HG03439 (cell line): ENCODE results near the gene PLA2G4A.

Experiments
- ATAC-seq: cut with Tn5 transposase; IDR thresholded peaks from one replicate; pipeline ENCODE4 v1.9.1; 2021; ENCODE audit warnings: mild to moderate bottlenecking, moderate library complexity; ENCODE audit not compliant: unreplicated experiment

Gene PLA2G4A

DNA sequence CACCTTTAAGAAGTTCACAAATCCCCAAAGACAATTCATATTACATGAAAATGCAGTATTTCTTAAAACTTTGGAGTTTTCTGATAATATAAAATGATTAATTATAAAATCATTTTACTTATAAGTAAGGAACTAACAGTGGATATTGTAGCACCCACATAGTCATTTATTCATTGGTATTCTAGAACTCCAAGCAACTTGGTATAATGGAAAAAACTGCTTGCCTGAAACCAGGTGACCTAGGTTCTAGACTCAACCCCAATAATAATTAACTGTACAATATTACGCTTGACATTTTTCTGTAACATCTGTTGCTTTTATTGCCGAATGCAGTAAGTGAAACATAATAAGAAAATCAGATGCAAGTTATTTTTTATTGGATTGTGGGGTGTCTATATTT is 2.4 kb downstream of the PLA2G4A start:
- ATAC-seq = no peak

DNA sequence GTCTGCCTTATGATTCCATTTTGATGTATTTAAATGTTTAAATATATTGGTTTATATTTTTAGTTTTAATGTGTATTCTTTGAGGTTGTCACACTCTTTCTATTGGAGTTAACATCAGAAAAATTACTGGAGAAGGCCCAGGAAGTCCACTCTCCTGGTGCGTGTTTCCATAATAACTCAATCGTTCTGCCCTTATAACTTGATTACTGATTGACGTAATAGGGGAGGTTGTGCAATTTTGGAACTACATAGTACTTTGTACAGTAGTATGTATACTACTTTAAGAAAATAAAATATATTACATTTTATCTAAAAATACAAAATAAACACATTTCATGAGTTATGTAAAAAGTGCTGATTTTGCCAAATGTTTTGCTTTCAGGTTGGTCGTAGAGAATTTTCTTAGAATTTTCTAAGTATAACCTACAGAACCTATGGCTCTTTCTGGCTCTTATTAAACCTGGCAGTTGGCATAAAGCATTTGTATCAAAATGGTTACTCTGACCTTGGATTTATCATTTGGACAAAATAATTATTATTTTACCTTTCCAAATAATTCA is 5.7 kb downstream of the PLA2G4A start:
- no peak for ATAC-seq

DNA sequence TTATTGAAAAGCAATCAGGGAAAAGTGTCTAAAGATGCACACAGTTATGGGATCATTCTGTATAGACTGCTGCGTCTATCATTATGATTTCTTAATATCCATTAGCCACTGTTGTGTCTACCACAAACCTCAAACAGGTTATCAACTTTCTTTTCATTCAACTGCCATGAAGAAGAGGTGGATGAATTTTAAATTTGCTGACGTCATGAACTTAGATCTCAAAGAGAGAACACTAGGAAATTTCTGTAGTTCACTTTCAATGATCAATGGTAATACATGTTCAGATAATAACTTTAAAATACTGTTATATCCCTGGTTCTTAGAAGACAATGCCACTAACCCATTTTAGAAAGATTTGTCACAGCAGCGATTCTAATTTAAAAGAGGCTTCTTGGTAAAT is 6.7 kb downstream of the PLA2G4A start:
- no peak for ATAC-seq

DNA sequence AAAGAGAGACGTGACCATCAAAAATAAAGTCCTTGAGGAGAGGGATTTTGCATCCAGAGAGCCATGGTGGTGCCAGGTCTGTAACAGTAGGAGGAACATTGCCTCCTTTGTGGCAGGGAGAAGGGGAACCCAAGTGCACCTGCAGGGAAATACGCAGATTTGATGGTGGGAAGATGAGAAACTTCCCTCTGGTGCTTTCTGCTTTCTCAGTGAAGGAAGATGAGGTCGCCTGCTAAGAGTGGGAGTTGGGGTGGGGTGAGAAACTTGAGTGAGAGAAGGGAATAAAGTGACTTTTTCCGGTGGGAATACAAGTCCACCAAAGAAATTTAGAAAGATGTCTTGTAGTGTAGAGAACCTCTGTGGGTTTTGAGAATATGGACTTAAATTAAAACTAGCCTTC is 9.1 kb downstream of the PLA2G4A start:
- ATAC-seq = no peak

DNA sequence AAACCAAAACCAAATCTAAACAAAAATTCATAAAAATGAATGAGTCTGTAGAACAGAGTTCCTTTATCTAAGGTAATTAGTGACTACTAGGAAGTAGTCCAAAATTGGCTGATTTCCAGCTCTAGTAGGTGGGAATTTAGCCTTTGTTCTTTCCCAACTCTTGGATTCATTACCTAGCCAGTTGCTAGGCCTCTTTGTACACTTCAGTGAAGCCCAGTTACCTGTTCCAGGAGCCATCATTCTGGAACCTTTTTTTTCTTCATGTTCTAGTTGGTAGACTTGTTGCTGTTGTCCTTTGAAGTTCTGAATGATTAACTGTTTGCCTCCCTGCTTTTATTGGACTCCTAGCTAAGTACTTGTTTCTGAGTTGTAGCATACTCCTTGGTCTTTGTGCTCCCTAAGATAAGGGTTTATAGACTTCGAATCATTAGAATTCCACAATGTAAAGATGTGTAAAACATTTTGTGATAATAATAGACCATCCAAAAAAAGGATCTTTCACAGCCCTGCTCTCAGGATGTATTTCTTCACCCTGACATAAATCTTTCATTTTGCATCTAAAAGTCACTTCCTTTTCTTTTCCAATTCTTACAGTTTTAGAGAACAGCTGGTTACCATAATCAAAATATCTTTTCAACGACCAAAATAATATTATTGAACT is 9.8 kb downstream of the PLA2G4A start:
- no peak for ATAC-seq

DNA sequence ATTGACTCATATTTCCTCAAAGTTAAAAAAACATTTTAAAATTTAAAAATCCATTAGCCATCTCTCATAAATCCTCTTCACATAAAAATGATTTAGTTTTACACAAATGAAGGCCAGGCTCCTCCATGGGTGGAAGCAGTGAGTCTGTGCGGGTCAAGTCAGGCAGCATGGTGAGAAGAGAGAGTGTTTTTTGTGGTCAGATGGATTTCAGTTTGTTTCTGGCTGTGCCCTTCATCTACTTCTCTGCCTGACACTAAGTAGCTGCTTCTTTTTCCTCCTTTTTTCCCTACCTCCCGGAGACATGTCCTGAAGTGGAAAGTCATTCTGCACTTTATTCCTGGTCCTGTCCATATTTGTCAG is 10.3 kb downstream of the PLA2G4A start:
- no peak for ATAC-seq

DNA sequence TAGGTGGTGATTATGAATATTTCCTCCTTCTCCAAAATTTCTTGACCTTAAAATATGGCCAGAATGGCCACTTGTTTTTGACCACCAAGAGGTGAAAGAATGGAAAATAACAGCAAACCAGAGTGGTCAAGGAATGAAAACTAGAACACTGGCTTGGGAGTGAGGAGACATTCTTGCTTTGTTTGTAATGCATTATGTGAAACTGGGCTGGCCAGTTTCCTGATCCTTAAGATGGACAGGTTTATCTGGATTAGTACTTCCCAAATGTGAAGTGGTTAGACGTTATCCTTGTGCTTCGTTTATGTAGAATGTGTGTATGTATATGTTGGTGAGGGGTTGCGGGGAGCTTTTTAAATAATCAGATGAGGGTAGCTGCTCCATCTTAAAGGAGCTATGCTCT is 12.8 kb downstream of the PLA2G4A start:
- no peak for ATAC-seq

DNA sequence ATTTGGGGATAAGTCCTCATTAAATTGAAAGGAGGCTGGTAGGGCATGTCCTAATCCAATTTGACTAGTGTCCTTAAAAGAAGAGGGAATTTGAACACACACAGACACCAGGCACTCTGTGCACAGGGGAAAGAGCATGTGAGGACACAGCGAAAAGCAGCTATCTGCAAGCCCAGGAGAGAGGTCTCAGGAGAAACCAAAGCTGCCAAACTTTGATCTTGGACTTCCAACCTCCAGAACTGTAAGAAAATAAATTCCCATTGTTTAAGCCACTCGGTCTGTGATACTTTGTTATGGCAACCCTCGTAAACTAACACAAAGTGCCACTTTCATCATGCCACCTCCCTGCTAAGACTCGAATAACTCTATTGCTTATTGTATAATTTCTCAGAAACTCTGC is 13.8 kb downstream of the PLA2G4A start:
- ATAC-seq = no peak

DNA sequence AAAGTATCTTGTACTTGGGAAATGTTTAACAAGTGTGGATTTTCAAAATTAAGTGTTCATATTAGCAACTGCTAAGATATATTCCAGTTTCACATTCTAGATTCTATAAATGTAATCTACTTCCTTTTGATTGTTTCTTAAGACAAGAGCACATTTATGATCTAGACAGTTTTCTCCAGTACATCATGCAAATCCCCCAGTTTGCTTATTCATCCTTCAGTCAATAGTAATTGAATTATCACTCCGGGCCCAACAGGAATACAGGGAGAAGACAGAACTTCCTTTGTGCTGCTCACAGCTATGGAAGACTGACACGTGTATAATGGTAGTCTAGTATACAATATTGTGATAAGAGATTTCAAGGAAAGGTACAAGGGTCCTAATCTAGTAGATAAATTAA is 14.5 kb downstream of the PLA2G4A start:
- ATAC-seq = no peak

DNA sequence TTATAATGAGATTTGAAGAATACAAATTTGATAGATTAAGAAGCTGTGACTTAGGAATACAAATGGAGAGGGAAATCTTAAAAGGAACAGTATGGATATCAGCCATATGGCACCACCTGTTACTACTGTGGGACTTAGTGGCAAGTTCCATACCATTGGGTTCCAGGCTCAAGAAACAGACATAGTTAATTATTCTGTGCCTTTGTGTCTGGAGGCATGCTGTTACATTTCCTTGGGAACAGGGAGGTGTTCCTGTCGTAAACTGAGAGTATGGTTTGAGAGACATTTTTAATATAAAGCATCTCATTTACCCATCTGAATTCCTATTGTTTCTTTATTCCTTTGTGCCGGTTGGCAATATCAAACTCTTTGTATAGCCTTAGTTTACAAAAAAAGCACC is 15.2 kb downstream of the PLA2G4A start:
- ATAC-seq = no peak

DNA sequence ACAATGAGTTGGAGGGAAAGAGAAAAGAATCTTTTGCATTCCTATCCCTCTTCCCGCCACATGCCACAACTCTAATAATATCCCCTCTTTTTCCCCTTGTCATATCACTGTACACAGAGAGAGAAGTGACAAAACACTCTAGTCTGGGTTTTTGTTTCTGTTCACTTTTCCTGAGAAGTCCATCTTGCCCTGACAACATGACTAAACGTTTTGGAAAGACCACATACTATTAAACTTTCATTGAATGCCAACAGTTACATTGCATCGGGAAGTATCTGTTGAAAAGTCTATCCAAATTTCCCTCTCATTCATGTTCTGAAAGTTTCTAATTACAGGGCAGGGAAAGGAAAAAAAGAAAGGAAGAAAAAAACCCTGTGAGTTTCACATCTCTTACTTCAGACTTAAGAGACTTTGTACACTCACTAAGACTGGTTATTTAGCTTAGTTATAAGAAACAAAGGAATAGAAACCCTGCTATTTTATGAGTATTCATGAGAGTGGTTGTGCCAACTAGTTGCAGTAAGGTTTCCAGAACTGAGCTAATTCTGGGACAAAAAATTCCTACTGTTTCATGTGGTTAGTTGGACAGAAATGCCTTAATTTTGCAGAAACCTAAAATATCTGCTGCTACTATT is 16.9 kb downstream of the PLA2G4A start:
- ATAC-seq = no peak

DNA sequence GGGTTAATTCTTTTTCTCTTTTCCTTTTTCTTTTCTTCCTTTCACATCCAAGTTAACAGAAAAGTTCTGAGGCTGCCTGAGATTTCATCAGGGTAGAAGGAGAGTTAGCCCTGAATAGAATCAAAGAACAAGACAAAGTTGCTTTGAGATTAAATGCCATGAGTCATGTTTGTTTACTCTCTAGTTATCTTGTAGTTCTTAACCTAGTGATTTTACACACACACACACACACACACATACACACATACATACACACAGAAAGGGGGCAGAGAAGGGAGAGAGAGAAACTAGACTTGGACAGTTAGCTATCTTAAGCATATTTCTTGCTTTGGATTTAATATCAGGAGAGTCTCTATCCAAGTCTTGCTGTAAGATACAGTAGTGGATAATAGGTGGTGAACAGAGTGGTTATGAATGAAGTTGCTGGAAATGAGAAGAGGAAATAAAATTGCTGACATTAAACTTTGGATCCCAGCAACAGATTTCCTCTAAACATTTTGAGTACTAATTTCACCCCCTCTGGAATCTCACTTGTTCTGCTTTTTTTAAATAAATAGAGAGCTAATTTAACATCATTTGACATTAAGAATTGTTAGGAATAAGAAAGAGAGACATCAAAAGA is 19.9 kb downstream of the PLA2G4A start:
- ATAC-seq = no peak

DNA sequence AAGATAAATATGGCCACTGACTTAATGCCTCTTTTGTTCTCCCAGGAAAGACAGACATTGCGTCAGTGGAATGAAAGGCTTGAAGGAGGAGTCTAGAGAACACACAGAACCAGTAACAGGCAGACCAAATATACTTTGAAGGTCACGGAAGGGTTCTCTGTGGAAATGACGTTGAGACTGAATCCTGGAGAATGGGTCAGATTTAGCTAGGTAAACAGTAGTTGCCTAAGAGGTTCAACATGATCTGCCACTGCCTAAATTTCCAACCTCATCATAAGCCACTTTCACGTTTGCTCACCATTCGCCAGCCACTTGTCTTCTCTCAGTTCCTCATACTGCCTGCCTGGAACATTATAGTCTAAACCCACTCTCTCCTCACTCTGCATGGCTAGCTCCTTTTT is 20.5 kb downstream of the PLA2G4A start:
- peak; percentile 91 for ATAC-seq

DNA sequence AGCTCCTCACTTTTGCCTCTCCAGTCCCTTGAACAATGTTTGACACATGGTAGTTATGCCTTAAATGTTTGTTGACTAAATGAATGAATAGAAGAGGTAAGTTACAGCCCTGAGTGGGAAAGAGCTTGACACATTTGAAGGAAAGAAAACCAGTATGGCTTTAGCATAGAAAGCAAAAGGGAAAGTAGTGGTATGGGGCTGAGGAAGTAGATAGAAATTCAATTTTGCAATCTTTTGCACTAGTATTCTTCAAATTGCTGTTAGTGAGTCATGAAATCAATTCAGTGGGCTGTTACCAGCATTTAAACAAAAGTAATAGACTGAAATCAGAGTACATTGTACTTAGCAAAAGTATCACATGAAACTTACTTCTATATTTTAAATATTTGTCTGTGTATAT is 21.1 kb downstream of the PLA2G4A start:
- peak; percentile 44 for ATAC-seq

DNA sequence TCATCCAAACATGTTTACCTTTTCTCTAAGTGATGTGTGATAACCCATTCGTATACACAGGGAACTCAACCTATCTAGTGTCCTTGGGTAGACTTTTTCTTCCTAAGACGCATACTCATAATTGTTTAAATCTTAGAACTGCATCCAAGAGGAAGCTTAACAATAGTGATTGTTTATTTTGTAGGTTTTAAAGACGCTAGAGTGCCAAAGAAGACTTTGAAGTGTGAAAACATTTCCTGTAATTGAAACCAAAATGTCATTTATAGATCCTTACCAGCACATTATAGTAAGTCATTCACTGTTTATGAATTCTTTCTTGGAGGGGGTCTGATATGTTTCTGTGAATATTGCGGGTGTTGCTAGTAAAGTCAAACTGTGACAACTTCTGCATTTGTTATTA is 25.4 kb downstream of the PLA2G4A start:
- ATAC-seq = no peak

DNA sequence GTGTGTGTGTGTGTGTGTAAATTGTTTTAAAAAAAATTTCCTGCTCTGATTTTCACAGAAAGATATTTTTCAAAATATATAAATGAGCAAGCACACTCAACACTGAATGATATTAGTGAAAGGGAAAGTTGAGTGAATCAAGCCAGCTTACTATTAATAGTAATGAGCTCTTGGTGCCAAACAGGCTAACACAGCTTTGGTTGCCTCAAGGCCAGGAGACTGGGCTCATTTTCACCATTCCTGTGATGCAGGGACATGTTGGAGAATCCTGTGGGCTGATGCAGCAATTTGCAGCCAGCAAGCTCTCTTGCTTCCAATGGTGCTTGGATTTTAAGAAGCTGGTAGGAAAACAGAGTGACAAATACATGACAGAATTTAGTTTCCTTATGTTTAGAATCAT is 30.2 kb downstream of the PLA2G4A start:
- ATAC-seq = no peak

DNA sequence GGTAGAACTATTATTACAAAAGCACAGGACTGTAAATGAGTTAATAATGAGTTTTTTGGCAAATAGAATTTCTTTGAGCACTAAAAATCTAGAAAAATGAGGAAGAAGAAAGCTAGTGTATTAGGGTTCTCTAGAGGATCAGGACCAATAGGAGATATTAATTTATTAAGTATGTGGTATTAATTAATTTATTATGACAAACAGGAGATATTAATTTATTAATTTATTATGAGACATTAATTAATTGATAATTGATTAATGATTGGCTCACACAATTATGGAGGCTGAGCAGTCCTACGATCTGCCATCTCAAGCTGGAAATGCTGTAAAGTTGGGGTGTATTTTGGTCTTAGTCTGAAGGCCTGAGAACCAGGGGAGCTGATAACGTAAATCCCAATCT is 31.2 kb downstream of the PLA2G4A start:
- ATAC-seq = no peak

DNA sequence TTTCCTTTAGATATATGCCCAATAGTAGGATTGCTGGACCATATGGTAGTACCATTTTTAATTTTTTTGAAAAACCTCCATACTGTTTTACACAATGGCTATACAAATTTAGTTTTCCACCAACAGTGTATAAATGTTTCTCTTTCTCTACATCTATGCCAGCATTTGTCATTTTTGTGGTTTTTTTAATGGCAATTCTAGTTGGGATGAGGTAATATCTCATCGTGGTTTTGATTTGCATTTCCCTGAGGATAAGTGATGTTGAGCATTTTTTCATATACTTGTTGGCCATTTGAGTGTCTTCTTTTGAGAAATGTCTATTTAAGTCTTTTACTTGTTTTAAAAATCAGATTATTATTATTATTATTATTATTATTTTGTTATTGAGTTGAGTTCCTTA is 35.5 kb downstream of the PLA2G4A start:
- ATAC-seq = no peak

DNA sequence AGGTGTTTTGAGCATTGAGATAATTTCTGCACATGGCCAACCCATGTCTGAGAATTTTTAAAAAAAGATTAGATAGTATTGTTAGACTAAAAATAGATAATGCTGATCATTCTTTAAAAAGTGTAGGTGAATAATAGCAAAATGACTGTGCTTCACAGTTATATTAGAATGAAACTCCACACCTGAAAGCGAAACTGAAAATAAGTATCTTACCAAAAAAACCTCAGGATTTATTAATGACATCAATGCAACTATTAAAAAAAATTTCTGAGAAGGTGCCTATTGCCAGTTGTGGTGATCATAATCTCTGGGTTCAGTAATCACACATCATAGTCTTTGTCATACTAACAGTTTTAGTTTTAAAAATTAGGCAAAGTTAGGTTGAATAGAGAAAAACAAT is 36.5 kb downstream of the PLA2G4A start:
- peak; percentile 90 for ATAC-seq

DNA sequence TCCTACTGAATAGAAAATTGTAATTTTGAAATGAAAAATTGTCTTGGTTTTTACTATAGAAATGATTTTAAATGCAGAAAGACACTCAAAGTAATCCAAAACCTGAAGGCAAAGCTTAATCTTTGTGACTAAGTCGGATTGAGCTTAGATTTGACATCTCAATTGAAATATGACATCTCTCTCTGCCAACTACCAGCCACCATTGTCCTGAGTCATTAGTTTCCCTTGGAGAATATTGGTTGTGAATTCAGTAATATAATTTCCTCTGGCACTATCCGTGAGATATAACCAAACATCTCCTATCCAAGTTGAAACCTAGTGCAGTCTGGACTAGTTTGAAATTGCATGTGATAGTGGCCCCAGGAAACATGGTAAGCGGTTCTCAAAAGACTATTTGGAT is 37.1 kb downstream of the PLA2G4A start:
- ATAC-seq = no peak

DNA sequence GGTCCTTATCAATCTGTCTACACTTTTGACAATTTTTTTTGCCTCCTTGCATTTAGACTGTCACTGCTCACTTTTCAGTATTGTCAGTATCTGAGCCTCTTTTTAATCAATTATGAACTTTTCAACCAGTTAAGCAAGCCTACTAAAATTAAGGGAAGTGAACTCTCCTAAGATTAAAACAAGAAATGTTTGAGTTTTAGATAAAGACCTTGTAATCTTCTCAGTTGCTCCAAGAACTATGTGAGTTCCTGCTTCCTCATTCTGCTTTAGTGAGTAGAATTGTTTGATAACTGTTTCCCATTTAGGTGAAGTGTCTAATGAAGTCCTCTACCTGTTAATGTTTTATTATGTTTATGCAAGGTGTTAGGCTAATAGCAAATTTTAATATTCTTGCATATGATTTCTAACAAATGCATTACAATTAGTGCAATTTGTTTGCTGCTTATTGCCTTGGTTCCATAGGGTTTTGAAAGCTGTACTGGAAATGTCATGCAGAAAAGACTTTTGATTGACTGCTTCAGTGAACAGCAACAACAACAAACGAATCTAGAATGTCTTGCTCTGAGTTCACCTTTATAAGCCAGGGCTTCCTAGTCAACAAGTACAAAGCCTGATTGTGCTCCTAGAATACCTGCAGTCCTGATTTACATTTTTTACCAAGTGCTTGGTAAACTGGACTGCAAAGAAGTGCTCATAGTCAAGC is 40.9 kb downstream of the PLA2G4A start:
- no peak for ATAC-seq

DNA sequence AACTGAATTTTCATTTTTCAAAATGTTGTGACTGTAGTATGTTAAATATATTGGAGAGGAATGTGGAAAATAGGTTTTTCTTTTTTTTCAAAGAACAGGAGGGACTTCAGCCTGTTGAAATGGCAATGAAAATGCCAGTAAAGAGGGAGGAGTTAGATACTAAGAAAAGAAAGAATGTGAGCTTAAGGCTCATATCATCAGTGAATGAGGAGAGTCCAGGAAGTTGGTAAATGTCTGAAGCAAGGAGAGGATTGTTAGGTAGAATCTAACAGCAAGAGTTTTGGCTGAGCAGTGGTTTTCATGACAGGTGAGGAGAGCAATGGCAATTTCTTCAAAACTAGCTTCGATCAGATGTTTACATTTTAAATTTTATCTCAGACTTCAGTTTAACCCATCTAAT is 43.0 kb downstream of the PLA2G4A start:
- no peak for ATAC-seq
